Measurements from ENCODE around the gene CSF2RB.

Gene CSF2RB

GRCh38 chr22:36892292-36892691, 21.1 kb upstream of the CSF2RB start:
- no peak for DNase-seq

GRCh38 chr22:36893262-36893661, 20.2 kb upstream of the CSF2RB start:
- DNase-seq: no peak

- no peak for DNase-seq
These were observed 19.2 kb upstream of the CSF2RB start for GRCh38 chr22:36894266-36894665.

GRCh38 chr22:36897611-36898010, 15.8 kb upstream of the CSF2RB start:
- DNase-seq: no peak

GRCh38 chr22:36898690-36899089, 14.7 kb upstream of the CSF2RB start:
- DNase-seq: no peak

- no peak for DNase-seq
These were observed 13.9 kb upstream of the CSF2RB start for GRCh38 chr22:36899498-36899897.

- DNase-seq: no peak
These were observed 13.2 kb upstream of the CSF2RB start for GRCh38 chr22:36900225-36900624.

- no peak for DNase-seq
These were observed 12.5 kb upstream of the CSF2RB start for GRCh38 chr22:36900880-36901279.

- no peak for DNase-seq
These were observed 11.9 kb upstream of the CSF2RB start for GRCh38 chr22:36901411-36902142.

GRCh38 chr22:36902143-36902926, 11.1 kb upstream of the CSF2RB start:
- no peak for DNase-seq

GRCh38 chr22:36904260-36904880, 9.1 kb upstream of the CSF2RB start:
- no peak for DNase-seq

- no peak for DNase-seq
These were observed 5.9 kb upstream of the CSF2RB start for GRCh38 chr22:36907253-36908195.

GRCh38 chr22:36910461-36910860, 3.0 kb upstream of the CSF2RB start:
- no peak for DNase-seq

- no peak for DNase-seq
These were observed 1.4 kb upstream of the CSF2RB start for GRCh38 chr22:36911887-36912661.

- DNase-seq: no peak
These were observed 568 bp upstream of the CSF2RB start for GRCh38 chr22:36912694-36913426.

- DNase-seq: no peak
These were observed 943 bp downstream of the CSF2RB start for GRCh38 chr22:36914390-36914752.

GRCh38 chr22:36916034-36916433, 2.6 kb downstream of the CSF2RB start:
- DNase-seq: no peak

GRCh38 chr22:36918586-36919284, 5.3 kb downstream of the CSF2RB start:
- DNase-seq: no peak

GRCh38 chr22:36921309-36922104, 8.1 kb downstream of the CSF2RB start:
- no peak for DNase-seq
